COLO668 (cell line): ENCODE results near the gene TCEAL8.

Experiments
- DNase-seq: peaks from one replicate; lab custom pipeline; 2025; ENCODE audit not compliant: unreplicated experiment; lab: John Stamatoyannopoulos, UW

Gene TCEAL8

GRCh38 chrX:103215425-103215991, 39.4 kb downstream of the TCEAL8 start:
- no peak for DNase-seq

- peak; percentile 2 for DNase-seq
These were observed 40.0 kb downstream of the TCEAL8 start, which contains the start of gene BEX4 for GRCh38 chrX:103214870-103215424. BEX4 (plus strand) TSS chrX:103215108; CDS start chrX:103216154, 1,046 bp downstream.

- DNase-seq = no peak
These were observed 42.1 kb downstream of the TCEAL8 start for GRCh38 chrX:103212749-103213457.

- DNase-seq = peak; percentile 4
These were observed 43.8 kb downstream of the TCEAL8 start for GRCh38 chrX:103211012-103211715.

GRCh38 chrX:103210056-103210455, 44.9 kb downstream of the TCEAL8 start:
- DNase-seq = no peak
